Activated naive CD4-positive, alpha-beta T cell treated with Interleukin-2 at 50 U/mL for 16 hours (primary cell): Measurements from ENCODE around the gene GRK6.

ENCODE experiments used
- DNase-seq: peaks from one replicate; pipeline ENCODE4 v3.0.0-alpha.2; 2020

The GRK6 gene

DNA sequence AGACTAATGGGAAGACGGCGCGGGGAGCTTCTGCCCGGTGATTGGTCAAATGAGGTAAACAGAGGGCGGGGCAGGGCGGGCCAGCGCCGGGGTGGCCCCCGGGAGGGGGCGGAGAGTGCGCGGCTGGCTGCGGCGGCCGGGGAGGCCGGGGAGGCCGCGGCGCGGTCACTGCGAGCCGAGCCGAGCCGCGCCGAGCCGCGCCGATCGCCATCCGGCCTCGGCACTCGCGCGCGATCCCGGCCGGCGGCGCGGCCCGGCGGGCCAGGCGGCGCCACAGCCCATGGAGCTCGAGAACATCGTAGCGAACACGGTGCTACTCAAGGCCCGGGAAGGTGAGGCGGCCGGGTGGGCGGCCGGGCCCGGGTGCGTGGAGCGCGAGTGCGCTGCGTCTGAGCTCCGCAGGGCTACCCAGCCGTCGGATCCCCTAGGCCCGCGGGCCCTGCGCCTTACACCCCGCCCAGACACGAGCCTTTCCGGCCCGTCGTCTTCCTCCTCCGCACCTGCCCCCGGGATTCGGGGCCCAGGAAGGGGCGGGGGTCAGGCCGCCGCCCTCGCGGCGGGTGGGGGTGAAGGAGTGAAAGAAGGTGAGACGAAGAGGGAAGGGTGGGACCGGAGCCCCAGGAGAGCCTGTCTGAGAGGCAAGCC, at the start of gene GRK6:
Gene GRK6, plus strand, starts transcription at position 111 of the 645 bp plus-strand sequence. Its CDS starts 170 bp downstream, at position 281.
- peak; percentile 74 for DNase-seq

DNA sequence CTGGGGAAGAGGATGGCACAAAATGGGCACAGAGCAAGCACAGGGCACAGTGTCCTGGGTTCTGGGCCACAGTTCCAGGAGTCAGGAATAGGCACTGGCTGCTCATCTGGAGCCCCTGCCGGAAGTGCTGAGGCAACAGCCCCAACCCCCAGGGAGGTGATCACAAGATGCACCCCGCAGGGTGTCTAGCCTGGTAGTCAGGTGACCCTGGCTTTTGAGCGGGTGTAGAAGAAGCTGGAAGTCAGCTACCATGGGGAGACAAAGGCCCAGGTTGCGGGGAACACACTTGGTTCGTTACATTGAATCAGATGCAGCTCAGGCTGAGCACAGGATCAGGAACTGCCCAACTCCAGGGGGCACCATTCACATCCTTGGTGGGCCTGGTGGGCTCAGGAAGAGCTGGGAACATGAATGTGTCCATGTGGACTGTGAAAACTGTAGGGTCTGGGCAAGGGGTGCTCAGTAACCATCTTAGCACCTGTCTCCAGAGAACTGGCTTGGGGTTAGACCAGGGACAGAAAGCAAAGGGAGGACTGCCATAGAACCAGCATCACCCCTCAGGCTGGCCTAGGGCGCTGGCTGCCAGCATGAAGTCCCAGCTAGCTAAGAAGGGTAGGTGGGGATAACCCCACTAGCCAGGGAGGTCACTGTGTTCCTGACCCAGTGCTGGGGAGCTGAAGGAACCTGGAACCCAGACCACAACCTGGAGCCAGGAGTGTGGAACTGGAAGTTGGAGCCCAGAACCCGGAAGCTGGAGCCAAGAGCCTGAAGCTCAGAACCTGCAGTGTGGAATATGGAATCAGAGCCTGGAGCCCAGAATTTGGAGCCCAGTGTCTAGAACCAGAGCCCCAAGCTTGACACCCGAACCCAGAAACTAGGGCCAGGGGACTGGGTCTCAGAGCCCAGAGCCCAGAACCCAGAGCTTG, 48.4 kb upstream of the GRK6 start:
- no peak for DNase-seq

DNA sequence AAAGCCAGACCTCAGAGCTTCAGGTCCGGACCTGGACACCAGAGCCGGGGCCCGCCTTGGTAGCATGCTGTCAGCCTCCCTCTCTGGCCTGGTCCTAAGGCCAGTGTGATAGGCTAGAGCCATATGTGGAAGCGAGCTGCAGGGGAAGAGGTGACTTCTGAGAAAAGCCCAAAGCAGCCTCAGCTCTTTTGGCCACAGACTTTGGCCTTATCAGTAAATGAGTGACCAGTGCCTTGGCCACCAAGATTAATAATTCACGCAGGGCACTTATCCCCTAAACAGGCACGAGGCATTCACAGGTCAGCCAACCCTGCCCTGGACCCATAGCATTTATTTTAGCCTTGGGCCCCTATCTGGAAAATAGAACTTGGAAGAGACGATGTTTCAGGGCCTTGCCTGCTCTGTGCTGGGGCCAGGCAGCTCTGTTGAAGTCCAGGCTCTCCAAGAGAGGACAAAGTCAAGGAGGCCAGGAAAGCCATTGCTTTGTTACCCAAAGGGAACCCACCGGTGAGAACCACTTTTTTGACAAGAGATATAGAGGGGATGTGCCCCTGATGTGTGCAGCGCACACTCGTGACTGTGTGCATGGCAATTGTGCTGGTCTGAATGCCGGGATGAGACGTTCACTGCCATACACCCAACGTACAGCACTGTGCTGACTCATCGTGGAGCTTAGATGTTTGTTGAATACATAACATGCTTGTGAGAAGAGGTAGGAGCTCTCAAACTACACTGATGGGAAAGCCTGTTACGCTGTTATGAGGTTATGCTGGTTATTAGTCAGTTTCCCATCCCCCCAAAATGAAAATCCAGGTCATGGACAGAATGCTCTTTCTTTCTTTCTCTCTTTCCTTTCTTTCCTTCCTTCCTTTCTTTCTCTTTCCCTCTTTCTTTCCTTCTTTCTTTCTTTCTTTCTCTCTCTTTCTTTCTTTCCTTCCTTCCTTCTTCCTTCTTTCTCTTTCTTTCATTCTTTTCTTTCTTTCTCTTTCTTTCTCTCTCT, 47.3 kb upstream of the GRK6 start:
- DNase-seq: peak; percentile 50

DNA sequence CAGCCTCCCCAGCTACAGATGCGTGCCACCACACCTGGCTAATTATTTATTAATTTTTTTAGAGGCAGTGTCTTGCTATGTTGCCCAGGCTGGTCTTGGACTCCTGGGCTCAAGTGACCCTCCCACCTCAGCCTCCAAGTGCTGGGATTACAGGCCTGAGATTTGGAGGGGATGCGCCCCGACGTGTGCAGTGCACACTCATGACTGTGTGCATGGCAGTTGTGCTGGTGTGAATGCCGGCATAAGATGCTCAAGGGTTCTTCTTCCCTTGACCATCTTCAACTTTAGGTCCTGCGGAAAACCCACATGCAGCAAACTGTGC, 45.7 kb upstream of the GRK6 start:
- no peak for DNase-seq

DNA sequence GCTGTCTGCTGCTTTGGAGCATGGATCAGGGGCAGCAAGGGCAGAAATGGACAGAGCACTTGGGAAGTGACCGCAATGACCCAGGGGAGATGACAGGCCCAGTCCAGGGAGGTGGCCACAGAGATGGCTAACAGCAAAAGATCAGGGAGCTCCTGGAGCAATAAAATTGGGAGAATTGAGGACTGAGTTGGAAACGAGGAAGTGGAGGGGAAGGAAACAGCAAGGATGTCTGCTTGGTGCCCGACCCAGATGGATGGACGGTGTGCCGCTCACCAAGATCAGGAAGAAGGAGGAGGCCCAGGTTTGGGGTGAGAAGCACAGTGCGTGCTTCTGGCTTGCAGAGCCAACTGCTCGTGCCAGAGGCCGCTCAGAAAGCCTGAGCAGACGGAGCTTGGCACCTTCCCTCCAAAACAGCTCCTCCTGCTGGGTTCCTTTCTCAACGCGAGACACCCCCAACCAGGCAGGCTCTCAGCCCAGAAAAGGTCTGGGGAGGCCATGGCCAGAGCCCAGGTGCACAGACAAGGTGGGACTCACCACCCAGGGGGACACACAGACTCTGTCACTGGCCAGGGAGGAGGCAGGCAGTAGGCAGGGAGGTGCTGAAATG, 44.0 kb upstream of the GRK6 start:
- DNase-seq: no peak

DNA sequence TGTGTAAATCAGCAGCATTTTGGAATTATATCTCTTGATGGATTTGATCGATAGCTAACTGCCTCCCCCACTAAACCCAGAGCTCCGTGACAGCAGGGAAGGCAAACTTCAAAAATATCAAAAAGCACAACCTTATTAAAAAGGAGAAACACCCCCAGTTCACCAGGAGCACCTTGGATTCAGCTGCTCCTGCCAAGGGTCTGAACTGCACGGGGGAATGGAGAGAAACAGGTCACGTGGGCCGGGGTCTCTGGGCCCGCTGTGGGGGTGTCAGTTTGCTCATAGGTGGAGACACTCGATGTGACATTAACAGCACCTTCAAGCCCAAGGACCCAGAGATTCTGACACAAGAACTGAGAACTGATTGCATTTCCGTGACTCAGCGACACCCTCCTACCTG, 43.3 kb upstream of the GRK6 start:
- no peak for DNase-seq

DNA sequence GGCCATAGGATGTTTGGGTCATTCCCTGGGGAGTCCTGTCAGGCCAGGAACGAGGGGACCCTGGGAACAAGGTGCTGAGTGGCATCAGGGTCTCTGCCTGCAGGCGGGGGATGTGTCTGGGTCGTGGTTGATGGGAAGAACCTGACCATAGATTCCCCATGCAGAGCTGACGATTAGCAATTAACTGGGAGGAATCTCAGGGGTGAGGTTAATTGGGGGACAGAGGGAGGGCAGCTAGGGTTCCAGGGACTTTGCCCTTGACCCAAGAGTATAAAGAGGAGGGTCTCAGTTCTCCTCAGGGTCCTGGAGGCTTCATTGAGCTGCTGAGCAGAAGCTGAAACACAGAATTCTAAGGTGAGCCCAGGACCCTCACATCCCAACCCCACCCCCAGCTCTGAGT, 42.3 kb upstream of the GRK6 start, which contains the start of gene SLC34A1:
Gene SLC34A1, plus strand, starts transcription at position 301 of the 400 bp plus-strand sequence. CDS start 1,308 bp downstream, outside the sequence.
- DNase-seq: no peak

DNA sequence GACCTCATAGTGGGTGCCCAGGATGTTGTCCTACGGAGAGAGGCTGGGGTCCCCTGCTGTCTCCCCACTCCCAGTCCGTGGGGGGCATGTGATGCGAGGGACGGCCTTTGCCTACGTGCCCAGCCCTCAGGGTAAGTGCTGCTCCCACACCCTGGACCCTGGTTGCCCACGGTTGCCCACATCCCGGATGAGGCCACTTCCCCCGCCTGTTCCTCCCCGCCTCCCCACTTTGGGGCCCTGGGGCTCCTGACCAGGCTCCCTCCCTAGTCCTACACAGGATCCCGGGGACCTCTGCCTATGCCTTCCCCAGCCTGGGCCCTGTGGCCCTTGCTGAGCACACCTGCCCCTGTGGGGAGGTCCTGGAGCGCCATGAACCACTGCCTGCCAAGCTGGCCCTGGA, 40.8 kb upstream of the GRK6 start:
- no peak for DNase-seq

DNA sequence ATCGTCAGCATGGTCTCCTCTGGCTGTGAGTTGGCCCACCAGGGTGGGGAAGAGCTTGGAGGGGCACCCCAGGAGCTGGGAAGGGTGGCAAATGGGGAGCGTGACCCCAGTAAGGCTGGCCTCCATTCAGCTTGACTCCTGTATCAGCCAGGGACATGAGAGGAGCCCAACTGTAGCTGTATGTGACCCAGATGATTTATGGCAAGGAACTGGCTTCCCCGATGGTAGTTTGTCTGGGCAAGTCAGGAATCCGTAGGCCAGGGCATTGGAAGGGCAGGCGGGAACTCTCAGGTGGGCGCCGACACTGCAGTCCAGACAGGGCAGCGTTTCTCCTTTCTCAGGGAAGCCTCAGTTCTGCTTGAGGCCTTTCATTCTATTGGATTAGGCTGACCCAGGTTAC, 39.9 kb upstream of the GRK6 start:
- no peak for DNase-seq

DNA sequence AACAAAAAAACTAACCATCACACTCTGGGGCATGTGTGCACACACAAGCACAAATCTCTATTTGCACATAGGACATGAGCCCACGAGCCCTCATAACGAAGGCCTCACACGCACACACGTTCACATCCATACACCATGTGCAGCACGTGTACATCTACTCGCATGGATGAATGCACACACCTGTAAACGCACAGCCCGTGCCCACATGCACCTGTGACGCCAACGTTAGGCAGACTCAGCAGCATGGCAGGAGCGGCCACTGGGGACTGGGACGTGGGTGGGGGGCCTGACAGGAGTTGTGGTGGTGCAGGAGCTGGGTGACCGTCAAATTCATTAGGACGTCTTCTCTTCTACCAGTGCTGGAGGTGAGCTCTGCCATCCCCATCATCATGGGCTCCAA, 39.1 kb upstream of the GRK6 start:
- no peak for DNase-seq

DNA sequence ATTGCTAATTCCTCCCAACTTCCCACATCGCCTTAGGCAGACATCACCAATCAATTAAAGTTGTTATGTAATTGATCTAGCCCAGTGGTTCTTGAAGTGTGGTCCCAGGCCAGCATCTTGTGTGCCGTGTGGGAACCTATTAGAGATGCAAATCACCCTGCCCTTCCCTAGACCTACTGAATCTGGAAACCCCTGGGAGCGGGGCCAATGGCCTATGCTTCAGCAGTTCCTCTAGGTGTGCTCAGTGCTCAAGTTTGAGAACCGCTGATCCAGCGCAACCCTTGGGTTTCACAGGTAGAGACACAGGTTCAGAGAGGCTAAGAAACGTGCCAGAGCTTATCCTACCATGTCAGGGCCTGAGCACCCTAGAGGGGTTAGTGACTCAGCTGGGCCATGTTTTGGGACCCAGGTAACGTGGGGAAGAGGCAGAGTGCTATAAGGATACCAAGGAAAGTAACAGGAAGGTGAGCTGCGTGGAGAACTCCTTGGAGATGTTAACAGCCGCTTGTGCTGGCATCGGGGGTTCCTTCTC, 37.9 kb upstream of the GRK6 start:
- no peak for DNase-seq

DNA sequence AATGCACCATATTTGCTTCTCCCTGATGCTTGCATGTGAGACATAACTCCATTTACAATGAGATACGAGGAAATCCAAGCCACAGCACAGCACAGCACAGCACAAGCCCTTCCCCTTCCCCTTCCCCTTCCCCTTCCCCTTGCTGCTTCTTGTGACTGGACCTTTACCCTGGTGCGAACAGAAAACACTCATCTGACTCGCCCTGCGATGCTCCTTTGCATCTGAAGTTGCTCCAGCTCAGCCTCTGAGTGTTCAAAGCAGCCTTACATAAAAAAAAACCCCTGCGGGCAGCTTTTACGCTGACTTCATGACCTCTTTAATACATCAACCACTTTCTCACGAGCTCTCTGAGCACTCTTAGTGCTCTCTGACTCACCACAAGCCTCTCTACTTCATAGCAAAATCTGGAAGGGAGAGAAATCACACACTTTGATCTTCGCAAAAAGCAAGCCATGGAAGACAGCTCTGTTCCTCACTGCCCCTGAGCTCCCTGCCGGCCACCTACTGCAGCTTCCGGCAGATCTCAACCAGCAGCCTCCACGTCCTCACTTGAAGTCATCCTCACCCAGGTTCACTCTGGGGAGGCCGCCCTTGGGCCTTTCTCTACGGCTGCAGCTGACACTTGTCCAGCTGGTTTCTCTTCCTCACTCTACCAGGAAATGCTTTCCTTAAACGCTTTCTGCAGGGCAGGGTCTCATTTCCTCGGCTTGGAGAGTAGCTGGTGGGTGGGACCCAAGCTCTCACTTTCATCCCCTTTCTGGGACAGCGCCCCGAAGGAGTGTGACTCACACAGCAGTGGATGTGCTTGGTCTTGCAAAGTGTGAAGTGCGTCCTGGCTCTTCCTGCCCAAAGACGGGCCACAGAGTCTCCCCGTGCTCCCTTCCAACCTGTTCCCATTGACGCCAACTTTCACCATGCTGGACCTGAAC, 37.0 kb upstream of the GRK6 start:
- DNase-seq: peak; percentile 69

DNA sequence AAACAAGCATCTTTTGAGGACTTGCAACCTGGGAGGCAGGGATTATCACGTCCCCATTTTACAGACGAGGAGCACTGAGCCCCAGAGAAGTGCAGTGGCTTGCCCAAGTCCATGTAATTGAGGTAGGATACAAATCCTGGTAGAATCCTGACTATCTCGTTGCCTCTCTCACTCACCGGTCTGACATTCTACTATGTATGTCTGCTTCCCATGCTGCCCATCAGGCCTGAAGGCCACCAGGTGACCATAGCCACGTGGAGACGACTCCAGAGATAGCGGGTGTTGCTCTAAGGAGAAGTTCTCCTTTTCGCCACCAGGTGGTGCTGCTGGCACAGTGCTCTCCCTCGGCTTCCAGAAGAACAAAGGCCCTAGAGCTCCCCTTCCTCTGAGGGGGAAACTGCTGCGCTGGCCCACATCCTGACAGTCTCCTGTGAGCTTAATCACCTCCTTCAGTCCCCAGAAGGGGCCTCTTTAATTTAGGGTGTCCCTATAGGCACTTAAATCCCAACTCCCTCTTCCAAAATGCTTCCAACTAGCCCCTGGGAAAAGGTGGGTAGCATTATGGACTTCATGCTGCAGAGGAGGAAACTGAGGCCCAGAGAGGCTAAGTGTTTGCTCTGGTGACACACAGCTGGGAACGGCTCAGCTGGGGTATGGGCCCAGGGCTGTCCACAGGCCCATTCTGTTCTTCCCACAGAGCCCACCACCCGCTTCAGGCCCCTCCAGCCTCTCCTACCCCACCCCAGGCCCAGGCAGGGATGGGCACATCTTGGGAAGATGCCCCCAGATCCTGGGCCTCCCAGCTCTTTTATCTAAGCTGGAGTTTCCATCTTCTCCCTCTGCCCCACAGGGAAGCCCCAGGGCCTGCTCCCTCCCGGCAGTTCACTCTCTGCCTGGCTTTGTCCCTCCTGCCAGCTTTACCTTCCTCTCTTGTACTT, 35.8 kb upstream of the GRK6 start:
- DNase-seq: peak; percentile 87

DNA sequence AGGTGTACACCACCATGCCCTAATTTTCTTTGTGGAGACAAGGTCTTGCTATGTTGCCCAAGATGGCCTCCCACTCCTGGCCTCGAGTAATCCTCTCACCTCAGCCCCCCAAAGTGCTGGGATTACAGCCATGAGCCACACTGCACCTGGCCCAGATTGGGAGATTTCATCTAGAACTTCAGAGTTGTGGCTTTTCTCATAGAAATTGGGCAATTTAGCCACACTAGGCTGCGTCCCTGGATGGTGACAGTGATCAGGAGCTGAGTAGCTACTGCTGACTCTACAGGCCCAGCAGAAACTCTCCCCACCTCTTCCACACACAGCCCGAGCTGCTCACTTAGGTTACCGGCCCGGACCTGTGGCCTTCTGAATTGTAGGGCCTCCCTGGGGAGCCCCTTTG, 33.7 kb upstream of the GRK6 start:
- DNase-seq: no peak

DNA sequence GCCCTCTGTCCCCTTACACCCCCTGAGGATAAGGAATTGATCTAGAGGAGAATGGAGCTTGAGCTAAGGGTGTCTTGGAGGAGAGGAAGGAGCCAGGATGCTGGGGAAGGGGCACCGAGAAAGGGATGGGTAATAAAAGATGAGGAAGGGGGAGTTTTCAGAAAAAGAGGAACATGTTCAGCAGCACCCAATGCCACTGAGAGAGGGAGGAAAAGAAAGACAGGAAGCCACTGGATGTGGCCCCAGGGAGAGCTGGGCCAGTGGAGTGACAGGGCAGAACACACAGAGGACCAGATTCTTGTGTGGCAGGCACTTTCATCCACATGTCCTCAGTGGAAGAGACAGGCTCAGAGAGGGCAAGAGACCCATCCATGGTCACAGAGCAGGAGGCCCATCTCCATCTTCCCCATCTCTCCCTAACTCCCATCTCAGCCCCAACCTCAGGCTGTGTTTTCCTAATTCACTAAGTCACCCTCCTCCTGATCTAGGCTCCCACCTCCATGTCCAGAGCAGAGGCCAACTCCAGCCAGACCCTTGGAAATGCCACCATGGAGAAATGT, 33.2 kb upstream of the GRK6 start:
- no peak for DNase-seq

DNA sequence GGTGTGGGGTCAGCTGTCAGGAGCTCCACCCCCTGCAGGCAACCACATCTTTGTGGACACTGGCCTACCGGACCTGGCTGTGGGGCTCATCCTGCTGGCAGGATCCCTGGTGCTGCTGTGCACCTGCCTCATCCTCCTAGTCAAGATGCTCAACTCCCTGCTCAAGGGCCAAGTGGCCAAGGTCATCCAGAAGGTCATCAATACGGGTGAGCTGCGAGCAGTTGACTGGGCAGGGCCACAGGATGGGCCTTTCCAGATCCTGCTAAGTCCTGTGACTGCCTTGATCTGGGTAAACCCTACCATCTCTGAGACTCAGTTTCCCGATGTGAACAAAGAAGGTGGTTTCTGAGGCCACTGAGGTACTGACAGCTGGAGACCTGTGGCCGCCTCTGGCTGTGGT, 32.5 kb upstream of the GRK6 start:
- DNase-seq: no peak

DNA sequence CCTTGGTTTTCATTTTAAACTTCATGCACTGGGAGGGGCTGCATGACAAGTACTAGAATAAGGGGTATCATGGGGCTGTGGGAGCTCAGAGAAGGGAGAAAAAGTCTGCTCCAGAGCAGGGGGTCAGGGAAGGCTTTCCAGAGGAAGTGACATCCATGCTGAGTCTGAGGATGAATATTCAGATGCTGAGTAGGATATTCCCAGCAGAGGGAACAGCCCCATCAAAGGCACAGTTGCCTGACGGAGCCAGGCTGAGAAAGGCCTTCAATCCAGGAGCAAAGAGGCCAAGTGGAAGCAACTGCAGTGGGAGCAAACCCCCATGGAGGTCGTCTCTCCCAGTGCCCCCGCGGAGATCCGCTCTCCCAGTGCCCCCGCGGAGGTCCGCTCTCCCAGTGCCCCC, 30.4 kb upstream of the GRK6 start:
- no peak for DNase-seq

DNA sequence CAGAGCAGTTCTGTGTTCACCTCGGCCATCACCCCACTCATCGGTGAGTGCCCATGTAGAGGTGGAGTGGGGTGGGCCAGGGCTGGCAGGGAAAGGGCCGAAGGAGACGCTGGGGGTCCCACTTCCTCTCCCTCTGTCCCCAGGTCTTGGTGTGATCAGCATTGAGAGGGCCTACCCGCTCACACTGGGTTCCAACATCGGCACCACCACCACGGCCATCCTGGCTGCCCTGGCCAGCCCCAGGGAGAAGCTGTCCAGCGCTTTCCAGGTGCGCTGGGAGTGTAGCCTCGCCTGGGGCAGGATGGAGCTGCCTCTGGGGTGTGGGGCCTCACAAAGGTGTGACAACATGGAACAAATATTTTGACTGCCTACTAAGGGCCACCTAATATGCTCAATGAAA, 29.7 kb upstream of the GRK6 start:
- no peak for DNase-seq

DNA sequence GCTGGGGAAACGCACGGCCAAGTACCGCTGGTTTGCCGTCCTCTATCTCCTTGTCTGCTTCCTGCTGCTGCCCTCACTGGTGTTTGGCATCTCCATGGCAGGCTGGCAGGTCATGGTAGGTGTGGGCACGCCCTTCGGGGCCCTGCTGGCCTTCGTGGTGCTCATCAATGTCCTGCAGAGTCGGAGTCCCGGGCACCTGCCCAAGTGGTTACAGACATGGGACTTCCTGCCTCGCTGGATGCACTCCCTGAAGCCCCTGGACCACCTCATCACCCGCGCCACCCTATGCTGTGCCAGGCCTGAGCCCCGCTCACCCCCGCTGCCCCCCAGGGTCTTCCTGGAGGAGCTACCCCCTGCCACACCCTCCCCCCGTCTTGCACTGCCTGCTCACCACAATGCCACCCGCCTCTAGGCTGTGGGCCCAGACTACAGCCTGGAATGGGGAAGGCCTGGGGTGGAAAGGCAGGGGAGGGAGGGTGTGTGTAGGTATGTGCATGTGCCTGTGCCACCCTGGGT, 28.5 kb upstream of the GRK6 start:
- DNase-seq: no peak
